ENCODE results near the gene NHP2.
A peak's percentile ranks its signal among the peaks of the same experiment; 100 is the strongest.
"Not testable (repeated sequence)": the region's sequence is repeated elsewhere in the genome, so short reads cannot be mapped to it uniquely, and the experiment has no call there.

The NHP2 gene

DNA sequence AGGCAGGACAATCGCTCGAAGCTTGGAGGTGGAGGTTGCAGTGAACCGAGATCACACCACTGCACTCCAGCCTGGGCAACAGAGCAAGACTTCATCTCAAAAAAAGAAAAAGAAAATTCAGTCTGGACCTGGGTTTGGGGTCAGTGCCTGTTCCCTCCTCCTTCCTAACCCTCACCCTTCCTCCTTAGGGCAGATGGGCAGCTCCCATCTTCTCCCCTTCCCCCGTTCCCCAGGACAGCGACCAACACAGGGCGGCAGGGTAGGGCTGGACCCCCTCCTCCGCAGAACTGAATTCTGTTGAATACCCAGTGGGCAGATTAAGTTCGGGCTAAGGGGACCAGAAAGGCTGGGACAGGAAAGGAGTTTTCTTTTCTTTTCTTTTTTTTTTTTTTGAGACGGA is 24.4 kb downstream of the NHP2 start:
- DNase-seq: no peak

DNA sequence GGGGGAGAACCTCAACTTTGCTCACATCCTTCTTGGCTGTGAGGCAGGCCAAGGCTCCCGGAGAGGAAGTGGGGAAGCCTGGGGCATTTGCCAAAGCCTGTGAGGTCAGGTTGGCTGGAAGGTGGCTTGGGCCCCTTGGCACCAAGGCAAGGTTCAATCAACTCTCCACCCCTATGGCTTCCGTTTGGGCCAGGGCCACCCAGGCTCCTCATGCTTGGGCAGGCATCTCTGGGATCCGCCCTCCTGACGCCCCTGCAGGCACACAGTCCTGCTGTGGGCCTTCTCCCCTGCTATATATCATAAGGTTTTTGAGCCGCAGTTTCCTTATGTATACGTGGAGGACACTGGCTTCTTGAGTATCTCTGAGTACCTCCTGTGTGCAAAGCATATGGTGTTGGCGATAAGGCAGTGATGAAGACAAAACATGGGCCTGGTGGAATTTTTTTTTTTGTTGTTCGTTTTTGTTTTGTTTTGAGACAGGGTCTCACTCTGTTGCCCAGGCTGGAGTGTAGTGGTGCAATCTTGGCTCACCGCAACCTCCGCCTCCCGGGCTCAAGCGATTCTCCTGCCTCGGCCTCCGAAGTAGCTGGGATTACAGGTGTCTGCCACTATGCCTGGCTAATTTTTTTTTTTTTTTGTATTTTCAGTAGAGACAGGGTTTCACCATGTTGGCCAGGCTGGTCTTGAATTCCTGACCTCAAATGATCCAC is 26.2 kb downstream of the NHP2 start:
- DNase-seq: not testable (repeated sequence)

GRCh38 chr5:178126556-178126955 is 27.1 kb downstream of the NHP2 start:
- DNase-seq: no peak

DNA sequence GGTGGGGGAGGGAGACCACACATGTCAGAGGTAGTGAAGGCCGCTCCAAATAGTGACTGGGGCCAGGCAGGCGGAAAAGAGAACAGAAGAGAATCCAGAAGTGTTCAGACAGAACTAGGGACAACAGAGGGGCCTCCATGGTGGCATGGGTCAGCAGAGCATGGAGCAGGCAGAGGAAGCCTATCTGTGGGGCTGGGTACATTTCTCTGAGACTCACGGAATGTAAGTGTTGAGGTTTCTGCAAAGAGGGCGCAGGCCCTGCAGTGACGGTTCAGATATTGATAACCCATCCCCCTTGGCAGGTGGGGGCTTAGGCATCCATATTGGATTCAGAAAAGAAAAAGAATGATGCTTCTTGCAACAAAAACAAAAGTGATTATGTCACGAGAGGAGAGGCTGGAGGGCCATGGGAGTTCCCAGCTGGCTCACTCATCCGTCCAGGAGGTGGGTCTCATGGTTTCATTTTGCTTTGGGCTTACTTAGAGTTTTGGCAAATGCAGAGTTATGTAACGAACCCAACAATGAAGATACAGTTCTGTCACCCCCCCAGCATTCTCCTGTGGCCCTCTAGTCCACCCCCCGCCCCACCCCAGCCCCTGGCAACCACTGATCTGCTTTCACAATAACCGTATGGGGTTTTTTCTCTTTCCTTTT is 28.3 kb downstream of the NHP2 start:
- no peak for DNase-seq

DNA sequence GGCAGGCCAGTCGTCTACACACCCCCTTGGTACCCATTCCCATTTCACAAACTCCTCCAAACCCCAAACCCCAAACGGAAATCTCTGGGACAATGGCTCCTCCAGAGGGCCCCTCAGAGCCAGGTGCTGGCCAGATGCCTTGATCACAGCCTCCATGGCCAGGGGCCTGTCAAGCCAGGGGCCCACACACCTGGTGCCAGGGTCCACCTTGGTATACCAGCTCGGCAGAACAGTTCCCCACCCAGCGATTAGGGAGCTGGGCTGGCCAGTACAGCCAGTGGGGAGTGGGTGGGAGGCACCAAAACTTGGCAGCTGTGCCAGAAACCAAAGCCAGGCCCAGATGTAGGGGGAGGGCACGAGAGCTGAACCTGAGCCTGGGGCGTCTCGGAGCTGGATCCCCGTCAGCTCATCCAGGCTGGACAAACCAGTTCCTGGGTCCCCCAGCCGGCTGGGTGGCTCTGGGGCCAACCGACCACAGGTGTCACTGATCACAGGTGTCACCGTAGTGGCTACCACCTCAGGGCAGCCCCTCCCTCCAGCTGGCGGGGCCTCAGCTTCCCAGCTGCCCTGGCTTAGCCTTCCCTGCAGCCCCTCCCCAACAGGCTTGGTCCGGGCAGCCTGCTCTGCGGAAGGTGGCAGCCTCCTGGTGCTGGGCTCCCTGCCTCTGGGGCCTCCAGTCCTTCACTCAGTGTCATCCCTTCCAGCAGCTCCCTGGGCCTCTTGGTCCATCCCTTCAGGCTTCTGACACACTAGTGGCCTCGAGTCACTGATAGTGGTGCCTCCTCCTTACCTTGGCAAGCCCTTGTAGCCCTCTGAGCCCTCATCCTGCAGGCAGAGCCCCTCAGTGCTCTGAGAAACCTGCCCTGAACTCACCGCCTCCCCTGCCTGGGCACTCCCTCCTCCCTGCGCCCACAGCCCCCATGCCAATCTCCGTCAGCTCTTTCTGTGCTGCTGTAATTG is 29.4 kb downstream of the NHP2 start:
- no peak for DNase-seq

DNA sequence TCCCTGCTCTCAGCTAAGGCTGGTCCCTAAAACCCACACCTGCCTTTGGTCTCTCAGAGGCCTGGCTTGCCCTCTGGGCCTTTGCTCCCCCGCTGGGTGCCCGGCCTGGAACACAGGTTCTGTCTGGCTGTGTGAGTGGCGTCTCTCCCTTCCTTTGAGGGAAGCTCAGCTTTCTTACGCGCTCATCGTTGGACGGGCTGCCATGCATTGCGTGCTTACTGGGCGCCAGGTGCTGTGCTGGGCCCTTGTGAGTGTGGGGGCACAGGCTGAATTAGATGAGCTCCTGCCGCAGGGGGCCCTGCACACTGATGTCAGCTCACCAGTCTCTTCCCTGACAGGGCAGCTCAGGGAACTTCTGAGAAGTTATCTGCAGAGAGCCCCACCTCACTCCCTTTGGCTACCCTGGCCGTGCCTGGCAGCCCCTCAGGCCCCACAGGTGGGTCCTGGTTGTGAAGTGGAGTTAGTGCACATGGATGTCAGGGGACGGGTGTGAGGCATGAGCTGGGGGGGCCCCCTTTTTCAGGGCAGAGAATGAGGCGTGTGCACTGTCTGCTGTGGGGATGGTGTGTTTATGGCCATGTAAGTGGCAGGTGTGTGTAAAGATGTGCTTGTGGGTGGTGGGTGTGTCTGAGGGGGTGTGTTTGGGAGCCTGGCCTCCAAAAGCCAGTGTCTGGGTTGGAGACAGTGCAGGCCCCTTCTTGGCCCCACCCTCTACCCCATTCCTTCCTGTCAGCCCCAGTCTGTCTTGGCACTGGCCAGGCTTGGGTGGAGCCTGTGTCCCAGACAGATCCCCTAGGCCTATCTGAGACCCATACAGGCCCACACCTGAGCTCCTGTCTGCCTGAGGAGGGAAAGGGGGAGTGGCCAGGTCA is 30.4 kb downstream of the NHP2 start:
- no peak for DNase-seq

DNA sequence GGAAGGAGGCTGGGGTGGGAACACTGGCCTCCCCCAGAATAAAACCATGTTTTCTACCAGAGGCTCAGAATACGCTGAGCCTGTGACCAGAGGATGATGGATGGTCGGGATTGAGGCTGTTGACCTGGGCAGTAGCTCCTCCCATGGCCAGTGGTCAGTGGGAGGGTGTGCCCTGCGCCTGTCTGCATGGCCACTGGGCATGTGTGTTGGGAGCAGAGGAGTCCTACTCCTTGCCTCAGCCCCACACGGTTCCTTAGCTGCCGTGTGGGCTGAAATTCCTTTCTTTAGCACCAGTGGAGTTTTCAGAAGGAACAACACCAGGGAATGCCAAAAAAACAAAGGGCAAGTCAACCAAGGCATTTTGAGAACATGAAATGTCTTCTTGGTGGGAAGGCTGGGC is 31.3 kb downstream of the NHP2 start:
- no peak for DNase-seq

DNA sequence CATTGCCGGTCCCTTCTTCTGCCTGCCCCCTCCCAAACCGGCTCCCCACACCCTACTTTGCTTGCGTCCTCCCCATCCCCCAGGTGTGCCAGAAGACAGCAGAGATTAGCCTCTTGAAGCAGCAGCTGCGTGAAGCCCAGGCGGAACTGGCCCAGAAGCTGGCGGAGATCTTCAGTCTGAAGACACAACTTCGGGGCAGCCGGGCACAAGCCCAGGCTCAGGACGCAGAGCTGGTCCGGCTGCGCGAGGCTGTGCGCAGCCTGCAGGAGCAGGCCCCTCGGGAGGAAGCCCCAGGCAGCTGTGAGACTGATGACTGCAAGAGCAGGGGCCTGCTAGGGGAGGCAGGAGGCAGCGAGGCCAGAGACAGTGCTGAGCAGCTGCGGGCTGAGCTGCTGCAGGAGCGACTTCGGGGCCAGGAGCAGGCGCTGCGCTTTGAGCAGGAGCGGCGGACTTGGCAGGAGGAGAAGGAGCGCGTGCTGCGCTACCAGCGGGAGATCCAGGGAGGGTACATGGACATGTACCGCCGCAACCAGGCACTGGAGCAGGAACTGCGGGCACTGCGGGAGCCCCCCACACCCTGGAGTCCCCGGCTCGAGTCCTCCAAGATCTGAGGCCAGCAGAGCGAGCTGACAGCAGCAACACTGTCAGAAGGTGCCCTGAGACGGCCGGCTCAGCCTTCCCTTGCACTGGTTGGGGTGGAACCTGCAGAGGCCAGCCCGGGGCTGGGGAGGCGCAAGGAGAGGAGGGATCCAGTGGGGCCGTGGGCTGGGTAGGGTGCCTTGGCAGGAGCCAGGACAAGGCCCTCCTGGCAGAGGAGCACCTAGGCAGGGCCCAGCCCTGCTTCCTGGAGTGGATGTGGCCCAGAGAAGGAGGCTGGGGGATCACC is 32.1 kb downstream of the NHP2 start:
- no peak for DNase-seq

DNA sequence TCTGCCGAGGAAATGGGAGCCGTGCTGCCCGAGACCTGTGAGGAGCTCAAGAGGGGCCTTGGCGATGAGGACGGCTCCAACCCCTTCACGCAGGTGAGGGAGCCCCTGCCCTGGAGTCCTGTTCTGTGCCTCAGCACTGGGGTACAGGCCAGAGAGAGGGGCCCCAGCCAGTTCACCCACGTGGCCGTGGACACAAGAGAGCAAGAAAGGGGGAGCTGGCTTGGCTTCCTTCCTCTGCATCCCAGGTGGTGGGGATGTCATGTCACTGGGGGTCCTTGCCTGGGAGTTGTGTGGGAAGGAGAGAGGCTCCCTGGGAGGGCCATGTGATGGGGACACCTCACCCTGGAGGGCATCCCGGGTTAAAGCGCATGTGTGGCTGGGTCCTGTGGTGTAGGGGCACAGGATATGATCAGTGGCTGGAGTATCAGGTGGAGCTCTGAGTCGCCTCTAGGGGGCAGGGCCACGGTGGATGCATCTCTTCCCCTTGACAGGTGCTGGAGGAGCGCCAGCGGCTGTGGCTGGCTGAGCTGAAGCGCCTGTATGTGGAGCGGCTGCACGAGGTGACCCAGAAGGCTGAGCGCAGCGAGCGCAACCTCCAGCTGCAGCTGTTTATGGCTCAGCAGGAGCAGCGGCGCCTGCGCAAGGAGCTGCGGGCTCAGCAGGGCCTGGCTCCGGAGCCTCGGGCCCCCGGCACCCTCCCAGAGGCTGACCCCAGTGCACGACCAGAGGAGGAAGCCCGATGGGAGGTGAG is 32.9 kb downstream of the NHP2 start:
- peak; percentile 91 for DNase-seq

DNA sequence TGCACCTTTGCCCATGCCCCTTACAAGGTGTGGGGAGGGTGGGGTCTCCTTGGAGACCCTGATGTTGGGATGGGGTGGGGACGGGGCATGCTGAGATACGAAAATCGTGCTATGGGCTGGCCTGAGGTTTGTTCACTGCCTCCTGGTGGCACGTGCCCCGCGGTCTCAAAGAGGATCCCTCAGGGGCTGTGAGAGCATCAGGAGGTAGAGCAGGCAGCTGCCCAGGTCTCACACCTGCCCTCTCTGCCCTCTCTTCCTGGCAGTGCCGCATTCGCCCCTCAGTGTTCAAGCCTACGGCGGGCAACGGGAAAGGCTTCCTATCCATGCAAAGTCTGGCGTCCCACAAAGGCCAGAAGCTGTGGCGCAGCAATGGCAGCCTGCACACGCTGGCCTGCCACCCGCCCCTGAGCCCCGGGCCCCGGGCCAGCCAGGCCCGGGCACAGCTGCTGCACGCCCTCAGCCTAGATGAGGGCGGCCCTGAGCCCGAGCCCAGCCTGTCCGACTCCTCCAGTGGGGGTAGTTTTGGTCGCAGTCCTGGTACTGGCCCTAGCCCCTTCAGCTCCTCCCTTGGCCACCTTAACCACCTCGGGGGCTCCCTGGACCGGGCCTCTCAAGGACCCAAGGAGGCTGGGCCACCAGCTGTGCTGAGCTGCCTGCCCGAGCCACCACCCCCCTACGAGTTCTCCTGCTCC is 33.6 kb downstream of the NHP2 start:
- DNase-seq: no peak

DNA sequence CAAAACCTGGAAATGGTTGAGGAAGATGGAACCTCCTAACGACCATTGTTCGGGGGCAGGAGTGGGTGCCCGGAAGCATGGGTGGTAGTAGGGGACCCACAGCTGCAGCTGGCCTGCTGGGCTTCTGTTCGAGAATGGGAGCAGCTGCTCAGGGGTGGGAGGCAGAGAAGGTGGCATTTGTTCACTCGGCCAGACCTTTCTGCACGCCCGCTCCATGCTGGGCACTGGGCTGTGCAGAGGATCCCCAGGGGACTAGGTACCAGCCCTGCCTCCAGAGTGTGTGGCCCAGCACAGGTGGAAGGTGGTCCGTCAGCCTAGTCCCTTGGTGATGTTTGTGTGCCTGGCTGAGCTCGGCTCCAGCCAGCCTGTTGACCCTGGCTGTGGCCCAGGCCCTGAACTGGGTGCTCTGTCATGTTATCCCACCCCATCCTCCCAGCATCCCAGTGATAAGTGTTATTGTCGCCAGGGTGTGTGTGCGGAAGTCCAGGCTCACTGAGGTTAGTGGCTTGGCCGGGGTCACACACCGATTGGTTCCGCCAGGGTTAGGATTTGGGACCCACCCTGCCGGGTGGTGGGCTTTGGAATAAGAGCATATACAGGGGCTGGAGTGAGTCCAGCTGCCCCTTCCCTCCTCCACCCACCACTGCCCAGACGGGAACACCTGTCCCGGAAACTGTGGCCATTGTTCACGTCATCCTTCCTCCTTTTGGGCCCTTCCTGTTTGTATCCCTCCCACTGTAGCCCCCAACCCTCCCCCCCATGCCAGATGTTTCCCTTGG is 35.6 kb downstream of the NHP2 start:
- DNase-seq: no peak

GRCh38 chr5:178116143-178116885 is 37.4 kb downstream of the NHP2 start:
- peak; percentile 60 for DNase-seq

GRCh38 chr5:178115814-178116142 is 37.9 kb downstream of the NHP2 start:
- no peak for DNase-seq

DNA sequence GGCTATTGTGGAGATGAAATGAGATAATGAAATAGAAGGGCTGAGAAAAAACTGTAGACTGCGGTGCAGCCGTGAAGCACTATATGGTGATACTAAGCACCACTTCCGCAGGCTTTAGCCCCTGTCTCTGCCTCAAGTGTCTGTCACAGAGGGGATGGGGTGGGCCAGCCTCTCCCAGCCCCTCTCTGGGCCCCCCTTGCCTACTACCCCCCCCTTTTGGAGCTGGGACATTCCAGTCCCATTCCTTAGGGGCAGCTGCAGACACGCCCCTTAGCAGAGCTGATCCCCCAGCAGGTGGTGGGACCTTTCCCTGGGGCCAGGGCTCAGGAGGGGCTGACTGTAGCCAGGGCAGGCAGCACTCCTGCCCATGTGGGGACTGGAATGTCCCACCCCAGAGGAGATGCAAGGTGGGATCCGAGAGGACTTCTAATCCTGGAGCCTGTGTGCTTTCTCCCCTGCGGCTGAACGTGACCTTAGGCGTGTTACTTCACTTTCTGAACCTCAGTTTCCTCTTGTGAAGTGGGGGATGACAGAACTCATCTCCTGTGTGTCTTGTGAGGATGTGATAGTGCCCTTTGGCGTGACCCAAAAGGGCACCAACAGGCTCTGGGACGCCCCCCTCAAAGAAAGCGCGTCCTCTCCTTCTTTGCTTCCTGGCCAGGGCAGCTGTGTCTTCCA is 38.4 kb downstream of the NHP2 start:
- DNase-seq: no peak

DNA sequence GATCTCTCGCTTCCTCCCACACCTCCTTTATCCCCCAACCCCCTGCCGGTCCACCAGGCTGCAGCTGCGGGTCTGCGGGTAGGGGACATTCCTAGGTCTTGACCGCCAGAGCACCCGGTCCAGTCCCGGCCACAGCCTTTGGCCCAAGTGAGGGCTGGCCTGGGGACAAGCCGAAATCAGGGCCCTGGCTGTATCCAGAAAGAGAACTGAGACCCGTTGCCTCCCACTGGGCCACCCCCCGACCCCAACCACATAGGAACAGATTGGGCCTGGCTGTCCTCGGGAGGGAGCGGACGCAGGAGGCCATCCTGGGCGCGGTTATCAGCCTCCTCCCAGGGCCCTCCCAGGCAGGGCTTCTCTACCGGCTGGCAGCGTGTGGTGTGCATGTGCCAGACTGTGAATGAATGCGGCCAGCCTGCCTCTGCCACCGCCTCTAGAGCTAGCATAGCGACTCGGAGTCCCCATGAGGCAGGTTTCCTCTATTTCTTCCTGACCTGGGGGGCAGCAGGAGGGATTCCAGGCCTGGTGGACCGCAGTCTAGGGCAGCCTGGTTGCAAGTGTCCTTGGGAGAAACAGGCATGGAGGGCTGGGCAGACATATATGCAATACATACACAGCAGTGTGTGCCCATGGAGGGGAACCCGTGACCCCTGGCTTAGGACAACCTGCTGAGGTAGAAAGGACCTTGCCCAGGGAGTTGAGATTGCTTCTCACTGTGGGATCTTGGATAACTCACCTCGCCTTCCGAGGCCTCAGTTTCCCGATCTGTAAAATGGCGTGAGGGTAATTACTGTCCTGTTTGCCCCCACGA is 39.2 kb downstream of the NHP2 start:
- peak; percentile 53 for DNase-seq

DNA sequence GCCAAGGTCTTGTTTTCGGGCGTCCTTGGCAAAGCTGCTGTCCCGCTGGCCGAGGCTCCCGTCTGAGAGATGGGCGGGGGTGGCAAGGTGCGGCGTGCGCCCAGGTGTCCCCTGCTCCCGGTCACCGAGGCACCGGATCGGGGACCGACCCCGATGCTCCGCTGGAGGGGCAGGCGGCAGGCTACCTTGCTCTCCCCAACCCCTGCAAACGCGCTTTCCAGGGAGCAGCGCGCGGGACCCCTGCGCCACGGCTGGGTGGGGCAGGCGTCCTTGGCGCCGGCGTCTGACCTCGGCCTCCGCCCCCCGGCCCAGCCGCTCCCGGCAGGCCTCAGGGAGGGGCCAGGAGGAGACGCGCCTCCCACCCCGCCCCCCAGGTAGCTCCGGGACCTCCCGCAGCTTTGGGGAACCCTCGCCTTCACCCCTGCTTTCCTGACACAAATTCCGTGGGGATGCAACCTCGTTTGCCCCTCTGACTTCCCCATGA is 39.8 kb downstream of the NHP2 start:
- DNase-seq: peak; percentile 20

Data from activated CD4-positive, alpha-beta T cell treated with anti-CD3 and anti-CD28 coated beads for 48 hours (primary cell).